Fibroblast of the aortic adventitia (primary cell): ENCODE results near the gene PEX26. TPM values are rescaled to one million over a fixed set of nuclear protein-coding genes. Genes with fewer than 3 reads are reported as not detected.
"Not testable (repeated sequence)": the region's sequence is repeated elsewhere in the genome, so short reads cannot be mapped to it uniquely, and the experiment has no call there.

Experiments
- DNase-seq: peaks from one replicate; pipeline ENCODE4 v3.0.0-alpha.2; 2010; ENCODE audit warnings: low read depth
- H3K4me3 ChIP-seq: 2 replicates; pipeline ENCODE4 v1.5.1; 2011; ENCODE audit warnings: low read depth, mild to moderate bottlenecking, control low read depth, low read length, moderate library complexity
- CTCF ChIP-seq: IDR thresholded peaks from 2 replicates; pipeline ENCODE4 v1.5.1; 2011; ENCODE audit warnings: mild to moderate bottlenecking, low read length, control low read depth, inconsistent platforms; ENCODE audit not compliant: insufficient read depth
- total RNA-seq: library from RNA; depleted of rRNA; stranded (reverse); fragments of >200 nt; gene quantifications from 2 replicates; pipeline ENCODE4 v1.2.3, GENCODE V29; 2012; ENCODE audit warnings: low replicate concordance

Gene PEX26
- total RNA-seq, 1 donor, result 26.1 TPM

GRCh38 chr22:18067121-18067520 lies 10.7 kb upstream of the PEX26 start:
- DNase-seq, result no peak

GRCh38 chr22:18067548-18068341 lies 10.0 kb upstream of the PEX26 start:
- H3K4me3 ChIP-seq, result no peak overlapping the region
- TF ChIP-seq CTCF, result no peak
- DNase-seq, result no peak

More at GRCh38 chr22:18067121-18067520, 10.7 kb upstream of the PEX26 start:
- TF ChIP-seq CTCF, result no peak
- H3K4me3 ChIP-seq, result no peak overlapping the region

- TF ChIP-seq CTCF, result no peak
- peak; percentile 46 for DNase-seq
- no peak overlapping the region for H3K4me3 ChIP-seq
Measured at GRCh38 chr22:18068381-18068988, 9.3 kb upstream of the PEX26 start.

GRCh38 chr22:18069041-18069440 lies 8.7 kb upstream of the PEX26 start:
- no peak for TF ChIP-seq CTCF
- no peak for DNase-seq
- H3K4me3 ChIP-seq, result no peak overlapping the region

- DNase-seq, result no peak
- no peak for TF ChIP-seq CTCF
Measured at GRCh38 chr22:18070041-18070440, 7.7 kb upstream of the PEX26 start.

GRCh38 chr22:18070556-18071306 lies 7.1 kb upstream of the PEX26 start:
- peak; percentile 24 for TF ChIP-seq CTCF
- DNase-seq, result no peak

More at GRCh38 chr22:18070041-18070440, 7.7 kb upstream of the PEX26 start:
- H3K4me3 ChIP-seq, result no peak overlapping the region

GRCh38 chr22:18071307-18071967 lies 6.4 kb upstream of the PEX26 start:
- not testable (repeated sequence) for H3K4me3 ChIP-seq, DNase-seq

More at GRCh38 chr22:18070556-18071306, 7.1 kb upstream of the PEX26 start:
- no peak overlapping the region for H3K4me3 ChIP-seq
